Posterior cingulate gyrus (tissue), 11 donors: Measurements from ENCODE around the gene RPS8.
"Not testable (repeated sequence)": the region's sequence is repeated elsewhere in the genome, so short reads cannot be mapped to it uniquely, and the experiment has no call there.

ENCODE experiments used
- DNase-seq, 10 donors: peaks; one replicate each; pipeline versions ENCODE4 v3.0.0 to v3.0.0-alpha.2; 2020 to 2021; ENCODE audit warnings: mixed read lengths in 3 of 10
- intact Hi-C: fragments of 100-400 bp; cut with DNase I; formaldehyde crosslinking; loops from one replicate; pipeline ENCODE4 v1.15.1; 2023

Gene RPS8

GRCh38 chr1:44775078-44775929 is at the start of gene RPS8:
TSS of gene RPS8 (plus strand) at chr1:44775540. CDS start at chr1:44775597, 57 bp downstream.
- peak; percentile 86 to 98 (median 90) for DNase-seq
- intact Hi-C loops, result loop anchor here (2.0 kb wide), 1 partner anchor 37 kb away; the partner anchor contains the start of gene KIF2C

DNA sequence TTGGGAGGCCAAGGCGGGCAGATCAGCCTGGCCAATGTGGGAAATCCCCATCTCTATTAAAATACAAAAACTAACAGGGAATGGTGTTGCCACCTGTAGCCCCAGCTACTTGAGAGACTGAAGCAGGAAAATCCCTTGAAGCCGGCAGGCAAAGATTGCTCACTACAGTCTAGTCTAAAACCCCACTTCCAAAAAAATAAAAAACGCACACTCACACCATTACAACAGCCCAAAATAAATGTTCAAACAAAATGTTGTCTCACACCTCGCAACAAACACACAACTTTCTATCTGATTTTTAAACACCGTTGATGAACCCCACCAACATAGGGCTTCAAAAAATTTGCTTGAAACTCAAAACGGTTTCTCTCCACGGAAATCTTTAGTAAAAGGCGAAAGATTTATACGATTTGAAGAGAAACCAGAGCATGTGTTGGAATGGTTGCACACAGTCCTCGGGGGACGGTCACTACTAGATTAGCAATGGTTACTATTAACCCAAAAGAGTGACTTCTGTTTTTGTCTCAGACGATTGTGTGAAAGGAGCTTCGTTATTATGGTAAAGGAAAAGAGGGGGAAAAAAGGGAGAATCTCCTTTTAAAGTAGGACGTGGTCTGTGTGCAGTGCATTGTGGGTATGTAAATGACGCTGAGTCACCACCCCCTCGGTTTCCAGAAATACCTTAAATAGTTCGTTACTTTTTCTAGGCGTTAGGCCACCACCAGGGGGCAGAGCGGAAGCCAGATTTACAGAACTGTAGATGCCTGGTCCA is 44.4 kb upstream of the RPS8 start, which contains the start of gene RNU5D-1:
Gene RNU5D-1, minus strand, starts transcription at position 430 of the 772 bp plus-strand sequence.
- intact Hi-C loops, result loop anchor here (1.0 to 10.0 kb wide), 4 partner anchors 8 to 574 kb away; partner anchors contain the start of genes HECTD3, KIF2C and UROD
- peak; percentile 84 to 98 (median 94) for DNase-seq

DNA sequence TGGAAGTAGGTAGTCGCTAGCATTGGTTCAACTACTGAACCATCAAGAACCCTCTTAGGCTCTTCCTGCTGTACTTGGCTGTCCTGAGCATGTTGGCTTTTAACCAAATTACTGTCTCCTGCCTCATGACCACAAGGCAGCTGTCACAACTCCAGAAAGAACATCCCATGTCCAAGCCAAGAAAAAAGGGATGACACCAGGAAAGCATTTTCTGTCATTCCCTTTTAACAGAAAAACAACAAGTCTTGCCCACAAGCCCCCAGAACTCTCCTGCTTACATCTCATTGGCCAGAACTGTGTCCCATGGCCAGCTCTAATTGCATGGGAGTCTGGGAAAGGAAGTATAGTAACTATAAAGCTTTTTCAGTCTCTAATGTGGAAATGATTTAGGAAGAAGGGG is 42.0 kb upstream of the RPS8 start:
- intact Hi-C loops, result loop anchor here (5.0 to 10.0 kb wide), 3 partner anchors 104 to 571 kb away; partner anchors contain the start of genes HECTD3 and UROD
- DNase-seq, result no peak

- intact Hi-C loops, result loop anchor here (5.0 to 10.0 kb wide), 3 partner anchors 104 to 571 kb away; partner anchors contain the start of genes HECTD3 and UROD
- DNase-seq, result no peak
These were observed 41.6 kb upstream of the RPS8 start for GRCh38 chr1:44733784-44734183.

GRCh38 chr1:44735992-44736391 is 39.3 kb upstream of the RPS8 start:
- intact Hi-C loops, result loop anchor here (10.0 kb wide), 1 partner anchor 569 kb away; no protein-coding TSS in a partner anchor
- DNase-seq, result no peak

DNA sequence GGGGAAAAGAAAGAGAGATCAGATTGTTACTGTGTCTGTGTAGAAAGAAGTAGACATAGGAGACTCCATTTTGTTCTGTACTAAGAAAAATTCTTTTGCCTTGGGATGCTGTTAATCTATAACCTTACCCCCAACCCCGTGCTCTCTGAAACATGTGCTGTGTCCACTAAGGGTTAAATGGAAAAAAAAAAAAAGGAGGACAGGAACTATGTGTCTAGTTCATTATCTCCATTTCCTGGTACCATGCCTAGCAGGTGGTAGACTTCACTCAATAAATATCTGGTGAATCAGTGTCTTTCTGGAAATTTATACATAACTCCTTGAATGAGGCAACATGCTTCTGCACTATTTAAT is 36.4 kb upstream of the RPS8 start:
- intact Hi-C loops, result loop anchor here (1.0 to 10.0 kb wide), 3 partner anchors 8 to 566 kb away; partner anchors contain the start of genes RNU5D-1 and RPS8
- not testable (repeated sequence) for DNase-seq

DNA sequence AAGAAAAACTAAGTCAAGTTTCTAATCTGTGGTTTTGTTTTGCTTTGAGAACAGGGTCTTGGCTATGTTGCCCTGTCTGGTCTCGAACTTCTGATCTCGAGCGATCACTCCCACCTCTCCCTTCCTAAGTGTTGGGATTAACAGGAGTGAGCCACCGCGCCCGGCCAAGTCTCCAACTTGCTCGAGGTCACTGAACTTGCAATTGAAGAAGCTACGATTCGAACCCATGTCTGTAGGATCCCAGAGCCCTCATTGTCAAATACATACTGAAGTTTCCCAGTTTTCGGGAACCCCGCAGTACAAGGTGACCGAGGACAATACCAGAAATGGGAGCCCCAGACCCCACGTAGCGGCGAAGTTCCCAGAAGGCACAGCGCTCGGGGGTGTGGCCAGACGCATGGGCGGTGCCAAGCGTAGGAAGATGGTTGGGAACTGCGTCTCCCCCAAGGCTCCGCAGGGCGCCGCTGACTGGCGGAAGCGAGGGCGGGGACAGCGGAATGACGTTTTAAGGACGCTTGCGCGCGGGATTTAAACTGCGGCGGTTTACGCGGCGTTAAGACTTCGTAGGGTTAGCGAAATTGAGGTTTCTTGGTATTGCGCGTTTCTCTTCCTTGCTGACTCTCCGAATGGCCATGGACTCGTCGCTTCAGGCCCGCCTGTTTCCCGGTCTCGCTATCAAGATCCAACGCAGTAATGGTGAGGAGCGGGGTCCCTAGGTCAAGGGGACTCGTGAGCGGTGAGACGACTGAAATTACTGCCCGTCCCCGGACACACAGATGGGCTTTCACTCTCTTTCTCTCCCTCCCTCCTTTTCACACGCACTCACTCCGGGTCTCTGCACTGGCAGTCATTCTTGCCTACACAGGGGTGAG is 35.8 kb upstream of the RPS8 start, which contains the start of gene KIF2C:
Gene KIF2C, plus strand, starts transcription at position 531 of the 872 bp plus-strand sequence. Its CDS starts 96 bp downstream, at position 627.
- DNase-seq, result peak; percentile 93 to 99 (median 96)
- intact Hi-C loops, result loop anchor here (1.0 to 10.0 kb wide), 3 partner anchors 8 to 565 kb away; partner anchors contain the start of genes RNU5D-1 and RPS8

GRCh38 chr1:44740179-44740617 is 35.1 kb upstream of the RPS8 start:
- intact Hi-C loops, result no loop called here
- DNase-seq, result peak in 1 of 10 donors; percentile 0

GRCh38 chr1:44743211-44743610 is 32.1 kb upstream of the RPS8 start:
- intact Hi-C loops, result no loop called here
- no peak for DNase-seq

DNA sequence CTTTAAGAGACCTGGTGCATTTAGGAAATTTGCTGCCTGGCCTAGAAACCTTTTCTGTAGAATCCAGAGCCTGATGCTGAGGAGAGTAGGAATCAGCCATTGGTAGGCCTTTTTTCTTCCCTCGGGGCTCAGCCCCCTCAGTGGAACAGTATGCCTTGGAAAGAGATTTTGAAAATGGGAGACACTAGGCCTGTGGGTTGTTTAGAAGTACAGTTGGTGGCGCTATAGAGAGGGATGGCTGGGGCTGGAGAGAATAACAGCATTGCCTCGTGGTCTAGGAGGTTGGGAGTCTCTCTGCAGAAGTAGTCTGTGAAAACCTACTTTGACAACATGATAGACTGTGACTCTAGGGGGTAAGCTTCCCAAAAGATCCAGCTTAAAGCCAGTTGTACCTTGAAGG is 27.5 kb upstream of the RPS8 start:
- intact Hi-C loops, result no loop called here
- DNase-seq, result no peak

DNA sequence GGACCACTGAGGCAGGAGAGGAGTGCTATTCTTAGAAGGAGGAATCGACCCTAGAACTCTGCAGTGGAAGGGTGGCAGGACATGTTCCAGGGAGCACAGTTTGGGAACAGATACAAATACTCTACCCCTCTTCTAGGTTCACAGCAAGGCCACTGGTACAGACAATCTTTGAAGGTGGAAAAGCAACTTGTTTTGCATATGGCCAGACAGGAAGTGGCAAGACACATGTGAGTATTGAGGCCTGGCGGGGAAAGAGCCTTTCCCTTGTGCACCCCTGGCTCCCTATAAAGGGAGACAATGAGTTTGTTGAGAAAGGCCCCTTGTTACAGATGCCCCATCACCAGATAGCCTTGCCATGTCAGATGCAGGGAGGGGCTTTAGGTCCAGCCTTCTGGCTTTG is 17.9 kb upstream of the RPS8 start:
- intact Hi-C loops, result no loop called here
- DNase-seq, result no peak

GRCh38 chr1:44759077-44759476 is 16.3 kb upstream of the RPS8 start:
- no peak for DNase-seq
- intact Hi-C loops, result no loop called here

DNA sequence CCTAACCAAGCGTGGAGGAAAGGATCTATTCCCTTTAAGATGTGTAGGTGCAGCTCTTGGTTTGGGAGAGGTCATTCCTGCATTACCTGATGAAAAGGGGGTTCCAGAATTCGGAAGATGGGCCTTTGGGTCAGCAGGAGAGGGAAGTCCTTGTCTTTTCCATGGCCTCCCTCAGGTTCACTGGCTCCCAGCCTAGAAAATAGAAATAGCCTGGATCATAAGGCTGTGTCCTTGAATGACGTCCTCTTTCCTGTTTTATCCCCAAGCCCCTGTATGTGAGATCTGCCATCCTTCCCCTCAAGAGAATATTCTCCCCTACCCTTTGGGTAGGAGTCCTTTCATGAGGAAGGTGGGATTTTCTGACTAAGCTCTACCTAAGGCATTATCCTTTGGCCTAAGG is 14.5 kb upstream of the RPS8 start:
- no peak for DNase-seq
- intact Hi-C loops, result no loop called here

DNA sequence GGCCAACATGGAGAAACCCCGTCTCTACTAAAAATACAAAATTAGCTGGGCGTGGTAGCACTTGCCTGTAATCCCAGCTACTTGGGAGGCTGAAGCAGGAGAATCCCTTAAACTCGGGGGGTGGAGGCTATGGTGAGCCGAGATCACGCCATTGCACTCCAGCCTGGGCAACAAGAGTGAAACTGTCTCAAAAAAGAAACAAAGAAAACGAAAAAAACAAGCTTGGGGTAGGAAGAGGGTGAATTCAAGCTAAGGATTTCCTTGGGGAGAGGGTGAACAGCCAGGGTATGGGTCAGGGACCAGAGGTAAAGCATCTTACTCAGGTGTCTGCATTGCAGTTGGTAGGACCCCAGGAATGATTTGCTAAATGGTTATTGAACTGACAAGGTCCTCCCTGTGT is 8.9 kb upstream of the RPS8 start:
- DNase-seq, intact Hi-C loops: not testable (repeated sequence)

GRCh38 chr1:44775930-44776729 is 790 bp downstream of the RPS8 start:
- intact Hi-C loops, result loop anchor here (2.0 kb wide), 1 partner anchor 37 kb away; the partner anchor contains the start of gene KIF2C
- DNase-seq, result peak in 2 of 10 donors; percentile 27 to 85

DNA sequence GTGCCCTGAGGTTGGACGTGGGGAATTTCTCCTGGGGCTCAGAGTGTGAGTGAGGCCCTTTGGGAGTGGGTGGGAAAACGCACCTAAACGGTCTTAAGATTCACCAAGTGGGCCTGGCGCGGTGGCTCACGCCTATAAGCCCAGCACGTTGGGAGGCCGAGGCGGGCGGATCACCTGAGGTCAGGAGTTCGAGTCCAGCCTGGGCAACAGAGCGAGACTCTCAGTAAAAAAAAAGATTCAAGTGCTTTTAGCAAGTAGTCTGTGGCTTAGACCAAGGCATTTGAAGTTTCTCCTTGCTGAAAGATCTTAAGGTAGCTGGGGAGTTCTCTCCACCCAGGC is 1.4 kb downstream of the RPS8 start:
- intact Hi-C loops, result no loop called here

GRCh38 chr1:44777547-44777946 is 2.2 kb downstream of the RPS8 start:
- intact Hi-C loops, result no loop called here
- peak in 2 of 10 donors; percentile 31 to 53 for DNase-seq

More for the DNA sequence above, 1.4 kb downstream of the RPS8 start:
- no peak for DNase-seq

GRCh38 chr1:44777969-44778635 is 2.8 kb downstream of the RPS8 start:
- intact Hi-C loops, result no loop called here
- DNase-seq, result peak in 1 of 10 donors; percentile 44
